GM12892 (cell line): ENCODE data around the gene NUMA1.

Source experiments
- POLR2A ChIP-seq: IDR thresholded peaks from 2 replicates; pipeline ENCODE4 v1.6.1; 2011; ENCODE audit warnings: low read depth, low read length, control low read depth
- POLR2AphosphoS5 ChIP-seq: IDR thresholded peaks from 2 replicates; pipeline ENCODE4 v1.6.1; 2011; ENCODE audit warnings: low read depth, low read length, control low read depth
- TAF1 ChIP-seq: IDR thresholded peaks from 2 replicates; pipeline ENCODE4 v1.6.1; 2011; ENCODE audit warnings: low read depth, mild to moderate bottlenecking, control low read depth, low read length, borderline replicate concordance

DNA sequence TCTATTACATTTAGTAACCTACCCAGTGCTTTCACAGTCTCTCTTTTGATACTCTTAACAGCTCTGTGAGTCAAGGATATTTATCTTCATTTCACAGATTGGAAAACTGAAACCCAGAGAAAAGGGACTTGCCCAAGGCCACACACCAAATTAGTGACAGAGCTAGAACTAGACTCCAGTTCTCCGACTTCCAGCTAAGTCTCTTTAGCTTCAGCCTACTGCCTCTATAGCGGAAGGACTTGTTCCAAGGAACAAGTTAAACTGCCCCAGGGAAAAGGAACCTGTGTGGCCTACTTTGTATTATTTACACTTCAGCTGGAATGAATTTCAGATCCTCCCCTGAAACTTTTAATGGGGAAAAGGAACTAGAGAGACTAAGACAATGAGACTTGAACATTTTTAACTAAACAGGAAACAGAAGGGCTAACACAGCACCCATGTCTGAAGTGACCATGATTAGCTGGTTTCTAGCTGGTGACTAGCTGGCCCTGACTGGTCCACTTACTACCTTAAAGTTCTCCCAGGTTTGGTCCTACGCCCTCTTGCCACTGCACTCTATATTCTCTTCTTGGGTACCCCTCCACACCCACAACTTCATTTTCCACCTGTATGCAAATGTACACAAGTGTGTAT is 1.6 kb upstream of the NUMA1 start:
- TF ChIP-seq POLR2AphosphoS5 (no peak), POLR2A (no peak), TAF1 (no peak)
